HUDEP-2 (cell line): ENCODE data around the gene GSS.

Experiments used
- DNase-seq, 76 experiments: peaks; one replicate each; lab custom pipeline; 2025; ENCODE audit not compliant: unreplicated experiment in 76 of 76; lab: John Stamatoyannopoulos, UW

GSS gene

DNA sequence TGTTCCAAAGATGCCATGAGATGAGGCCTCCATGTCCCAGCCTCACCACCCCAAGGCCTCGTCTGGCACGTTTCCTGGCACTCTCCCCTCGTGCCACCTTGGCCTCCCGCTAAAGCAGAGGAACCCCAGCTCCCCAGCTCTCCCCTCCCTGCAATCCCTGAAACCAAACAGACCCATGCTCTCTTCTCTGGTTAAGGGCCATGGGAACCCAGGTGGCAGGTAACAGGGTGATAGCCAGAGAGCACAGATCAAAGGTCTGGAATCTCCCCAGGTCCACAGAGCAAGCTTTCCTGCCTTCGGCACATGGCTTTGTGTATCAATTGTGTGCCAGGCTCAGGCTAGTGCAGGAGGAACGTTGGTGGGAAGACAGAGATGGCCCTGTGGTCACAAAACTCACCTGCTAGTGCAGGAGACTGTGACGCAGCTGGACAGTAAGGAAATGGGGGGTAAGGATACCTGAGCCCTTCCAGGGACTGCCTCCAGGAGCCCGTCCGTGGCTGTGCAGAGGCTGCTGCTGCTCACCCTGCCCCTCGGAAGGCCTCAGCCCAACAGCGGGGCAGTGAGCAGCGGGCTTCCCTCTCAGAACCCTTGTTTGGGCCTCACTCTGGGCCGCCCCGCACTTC, 39.0 kb upstream of the GSS start:
- DNase-seq: no peak

DNA sequence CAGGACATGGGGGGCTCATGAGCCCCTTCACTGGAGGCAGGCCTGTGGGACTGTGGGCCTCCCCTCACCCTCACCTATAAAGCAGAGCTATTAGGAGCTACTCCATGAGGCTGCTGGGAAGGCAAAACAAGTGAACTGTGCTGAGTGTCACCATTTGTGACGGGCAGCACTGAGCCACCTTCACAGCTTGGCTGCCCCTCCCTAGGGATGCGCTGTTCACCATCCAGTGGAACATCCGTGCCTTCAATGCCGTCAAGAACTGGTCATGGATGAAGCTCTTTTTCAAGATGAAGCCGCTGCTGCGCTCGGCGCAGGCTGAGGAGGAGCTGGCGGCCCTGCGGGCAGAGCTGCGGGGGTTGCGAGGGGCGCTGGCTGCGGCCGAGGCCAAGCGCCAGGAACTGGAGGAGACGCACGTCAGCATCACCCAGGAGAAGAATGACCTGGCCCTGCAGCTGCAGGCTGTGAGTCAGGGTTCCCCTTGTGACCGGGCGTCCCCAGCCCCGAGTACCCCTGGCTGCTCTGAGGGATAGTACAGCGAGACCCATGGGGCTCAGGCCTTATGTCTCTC, 38.4 kb upstream of the GSS start:
- DNase-seq: no peak

DNA sequence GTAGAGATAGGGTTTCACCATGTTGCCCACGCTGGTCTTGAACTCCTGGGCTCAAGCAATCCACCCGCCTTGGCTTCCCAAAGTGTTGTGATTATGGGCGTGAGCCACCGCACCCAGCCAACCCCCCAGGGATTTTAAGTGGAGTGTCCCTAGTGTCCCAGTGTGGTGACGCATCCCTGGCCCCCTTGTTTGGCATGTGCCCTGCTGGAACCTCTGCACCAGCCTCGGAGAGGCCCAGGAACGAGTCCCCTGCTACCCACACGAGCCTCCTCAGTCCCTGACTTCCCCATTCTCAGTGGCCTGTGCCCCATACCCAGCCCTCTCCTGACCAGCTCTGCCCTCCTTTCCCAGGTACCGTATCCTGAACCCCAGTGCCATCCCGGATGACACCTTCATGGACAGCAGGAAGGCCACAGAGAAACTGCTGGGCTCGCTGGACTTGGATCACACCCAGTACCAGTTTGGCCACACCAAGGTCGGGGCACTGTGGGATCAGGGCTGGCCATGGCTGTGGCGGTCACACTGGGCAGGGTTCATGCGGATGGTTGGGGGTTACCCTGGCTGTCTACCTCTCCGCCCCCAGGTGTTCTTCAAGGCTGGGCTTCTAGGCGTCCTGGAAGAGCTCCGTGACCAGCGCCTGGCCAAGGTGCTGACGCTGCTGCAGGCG, 37.3 kb upstream of the GSS start:
- no peak for DNase-seq

DNA sequence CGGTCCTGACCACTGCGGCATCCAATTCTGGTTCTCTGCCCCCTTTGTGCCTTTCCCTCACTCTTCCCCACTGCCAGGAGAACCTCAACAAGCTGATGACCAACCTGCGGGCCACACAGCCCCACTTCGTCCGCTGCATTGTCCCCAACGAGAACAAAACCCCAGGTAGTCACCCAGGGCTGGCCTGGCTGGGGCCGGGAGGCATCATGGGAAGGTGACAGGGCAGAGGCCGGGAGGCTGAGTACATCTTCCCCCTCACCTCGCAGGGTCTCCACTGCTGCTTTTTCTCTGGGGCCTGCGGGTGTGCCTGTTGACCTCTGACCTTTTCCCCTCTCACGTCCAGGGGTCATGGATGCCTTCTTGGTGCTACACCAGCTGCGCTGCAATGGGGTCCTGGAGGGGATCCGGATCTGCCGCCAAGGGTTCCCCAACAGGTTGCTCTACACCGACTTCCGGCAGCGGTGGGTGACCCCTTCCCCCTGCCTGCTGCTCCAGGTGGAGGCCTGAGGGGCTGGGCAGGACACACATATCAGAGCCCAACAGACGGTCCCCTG, 35.1 kb upstream of the GSS start:
- no peak for DNase-seq

DNA sequence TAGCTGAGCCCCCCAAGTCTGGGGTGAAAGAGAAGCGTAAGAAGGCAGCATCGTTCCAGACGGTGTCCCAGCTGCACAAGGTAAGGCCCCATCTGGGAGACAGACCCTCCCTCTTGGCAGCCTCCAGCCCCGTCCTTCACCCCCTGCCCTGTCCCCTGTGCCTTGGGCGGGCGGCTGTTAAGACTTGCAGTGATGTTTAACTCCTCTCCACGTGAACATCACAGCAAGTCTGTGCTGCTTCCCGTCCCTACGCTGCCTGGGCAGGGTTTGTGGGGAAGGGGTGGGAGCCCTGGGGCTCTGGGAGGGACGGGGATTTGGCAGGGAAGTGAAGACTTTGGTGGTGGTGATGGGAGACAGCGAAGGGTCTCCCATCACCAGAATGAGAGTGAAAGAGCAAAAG, 34.6 kb upstream of the GSS start:
- DNase-seq: no peak

DNA sequence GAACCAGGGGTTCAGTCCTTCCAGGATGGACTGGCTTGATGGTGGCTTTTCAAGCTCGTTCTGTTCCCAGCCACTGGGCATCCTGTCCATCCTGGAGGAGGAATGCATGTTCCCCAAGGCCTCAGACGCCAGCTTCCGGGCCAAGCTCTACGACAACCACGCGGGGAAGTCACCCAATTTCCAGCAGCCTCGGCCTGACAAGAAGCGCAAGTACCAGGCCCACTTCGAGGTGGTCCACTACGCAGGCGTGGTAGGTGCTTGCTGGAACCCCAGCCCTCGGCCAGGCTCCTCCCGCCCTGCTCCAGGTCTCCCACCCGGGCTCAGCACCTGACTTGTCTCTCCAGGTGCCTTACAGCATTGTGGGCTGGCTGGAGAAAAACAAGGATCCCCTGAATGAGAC, 34.1 kb upstream of the GSS start:
- DNase-seq: no peak

DNA sequence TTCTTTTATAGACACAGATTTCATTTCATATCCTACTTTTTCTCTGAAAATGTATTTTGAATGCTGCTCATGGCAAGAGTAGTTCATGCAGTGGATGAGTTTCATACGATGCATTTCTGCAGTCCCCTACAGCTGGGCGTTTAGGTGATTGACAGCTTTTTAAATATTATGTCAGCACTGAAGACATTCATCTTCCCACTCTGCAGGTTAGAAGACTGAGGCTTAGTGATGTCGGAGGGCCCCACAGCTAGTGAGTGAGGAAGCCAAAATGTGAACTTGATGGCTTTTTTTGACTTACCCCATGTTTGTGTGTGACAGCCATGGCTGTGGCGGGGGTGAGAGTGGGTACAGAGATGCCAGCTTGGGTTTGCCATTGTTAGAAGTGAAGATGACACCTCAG, 33.5 kb upstream of the GSS start:
- no peak for DNase-seq

DNA sequence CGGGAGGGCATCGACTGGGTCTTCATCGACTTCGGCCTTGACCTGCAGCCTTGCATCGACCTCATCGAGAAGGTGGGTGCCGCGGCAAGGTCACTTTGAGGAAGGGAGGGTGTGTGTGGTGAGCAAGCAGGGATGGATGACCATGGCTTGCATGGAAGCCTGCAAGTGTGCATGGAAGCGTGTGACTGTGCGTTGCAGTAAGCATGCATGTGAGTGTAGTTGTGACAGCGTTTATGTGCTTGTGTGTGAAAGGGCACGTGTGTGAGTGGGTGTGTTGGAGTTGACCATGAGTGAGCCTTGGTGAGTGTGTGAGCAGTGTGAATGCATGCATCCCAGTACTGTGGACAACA, 32.6 kb upstream of the GSS start:
- no peak for DNase-seq

DNA sequence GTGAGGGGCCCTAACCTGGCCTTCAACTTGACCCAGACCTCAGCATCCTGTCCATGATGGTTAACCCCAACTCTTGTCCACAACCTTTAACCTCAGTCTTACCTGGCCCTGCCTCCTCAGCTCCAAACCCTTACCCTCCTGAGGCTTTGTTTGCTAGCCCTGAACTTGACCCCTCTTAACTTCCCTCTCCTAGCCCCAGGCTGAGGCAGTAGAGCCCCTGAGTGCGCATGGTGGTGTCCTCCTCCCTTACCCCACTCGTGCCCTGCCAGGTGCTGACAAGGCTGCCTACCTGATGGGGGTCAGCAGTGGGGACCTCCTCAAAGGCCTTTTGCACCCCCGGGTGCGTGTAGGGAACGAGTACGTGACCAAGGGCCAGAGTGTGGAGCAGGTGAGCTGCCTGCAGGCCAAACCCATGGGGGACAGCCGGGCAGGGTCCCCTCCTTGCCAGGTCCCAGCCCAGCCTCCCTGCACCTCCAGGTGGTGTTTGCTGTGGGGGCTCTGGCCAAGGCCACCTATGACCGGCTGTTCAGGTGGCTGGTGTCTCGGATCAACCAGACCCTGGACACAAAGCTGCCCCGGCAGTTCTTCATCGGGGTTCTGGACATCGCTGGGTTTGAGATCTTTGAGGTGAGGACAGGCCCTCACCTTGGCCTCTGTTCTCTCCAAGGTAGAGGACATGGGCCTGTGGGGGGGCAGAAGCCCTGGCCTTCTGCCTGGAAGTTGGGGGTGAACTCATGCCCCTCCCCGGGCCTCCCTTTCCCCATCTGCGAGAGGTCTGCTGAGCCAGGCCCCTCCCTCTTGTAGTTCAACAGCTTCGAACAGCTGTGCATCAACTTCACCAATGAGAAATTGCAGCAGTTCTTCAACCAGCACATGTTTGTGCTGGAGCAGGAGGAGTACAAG, 31.9 kb upstream of the GSS start:
- DNase-seq: no peak

DNA sequence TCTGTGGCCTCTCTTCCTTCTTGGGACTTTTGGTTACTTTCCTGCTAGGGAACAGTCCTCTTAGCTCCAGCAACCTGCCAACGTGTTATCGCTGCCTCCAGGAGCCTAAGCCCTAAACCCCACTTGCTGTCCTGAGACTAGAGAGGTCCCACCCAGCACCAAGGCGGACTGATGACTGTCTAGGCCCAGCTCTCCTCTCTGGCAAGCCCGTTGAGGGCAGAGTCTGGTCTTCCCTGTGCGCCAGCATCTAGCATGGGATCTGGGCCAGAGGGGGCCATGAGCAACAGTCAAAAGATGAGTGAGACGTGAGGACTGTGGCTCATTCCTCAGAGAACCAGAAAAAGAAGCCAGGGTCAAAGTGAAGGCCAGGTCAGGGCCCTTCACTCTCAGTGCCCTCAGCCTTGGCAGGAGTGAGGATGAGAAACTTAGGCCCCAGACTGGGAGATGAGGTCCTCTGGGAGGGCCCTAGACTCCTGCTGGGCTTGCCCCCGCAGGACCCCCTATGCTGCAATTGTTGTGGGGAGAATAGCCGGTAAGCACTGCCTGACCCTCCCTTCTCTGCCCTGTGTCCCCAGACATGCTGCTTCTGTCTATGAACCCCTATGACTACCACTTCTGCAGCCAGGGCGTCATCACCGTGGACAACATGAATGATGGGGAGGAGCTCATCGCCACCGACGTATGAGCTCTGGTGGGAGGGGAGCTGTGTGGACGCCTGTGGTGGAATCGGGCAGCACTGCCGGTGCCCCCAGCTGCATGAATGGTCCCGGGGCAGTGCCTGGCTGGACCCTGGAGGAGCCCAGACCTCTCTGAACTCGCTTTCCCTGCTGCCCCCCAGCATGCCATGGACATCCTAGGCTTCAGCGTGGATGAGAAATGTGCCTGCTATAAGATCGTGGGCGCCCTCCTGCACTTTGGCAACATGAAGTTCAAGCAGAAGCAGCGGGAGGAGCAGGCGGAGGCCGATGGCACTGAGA, 31.0 kb upstream of the GSS start:
- no peak for DNase-seq

DNA sequence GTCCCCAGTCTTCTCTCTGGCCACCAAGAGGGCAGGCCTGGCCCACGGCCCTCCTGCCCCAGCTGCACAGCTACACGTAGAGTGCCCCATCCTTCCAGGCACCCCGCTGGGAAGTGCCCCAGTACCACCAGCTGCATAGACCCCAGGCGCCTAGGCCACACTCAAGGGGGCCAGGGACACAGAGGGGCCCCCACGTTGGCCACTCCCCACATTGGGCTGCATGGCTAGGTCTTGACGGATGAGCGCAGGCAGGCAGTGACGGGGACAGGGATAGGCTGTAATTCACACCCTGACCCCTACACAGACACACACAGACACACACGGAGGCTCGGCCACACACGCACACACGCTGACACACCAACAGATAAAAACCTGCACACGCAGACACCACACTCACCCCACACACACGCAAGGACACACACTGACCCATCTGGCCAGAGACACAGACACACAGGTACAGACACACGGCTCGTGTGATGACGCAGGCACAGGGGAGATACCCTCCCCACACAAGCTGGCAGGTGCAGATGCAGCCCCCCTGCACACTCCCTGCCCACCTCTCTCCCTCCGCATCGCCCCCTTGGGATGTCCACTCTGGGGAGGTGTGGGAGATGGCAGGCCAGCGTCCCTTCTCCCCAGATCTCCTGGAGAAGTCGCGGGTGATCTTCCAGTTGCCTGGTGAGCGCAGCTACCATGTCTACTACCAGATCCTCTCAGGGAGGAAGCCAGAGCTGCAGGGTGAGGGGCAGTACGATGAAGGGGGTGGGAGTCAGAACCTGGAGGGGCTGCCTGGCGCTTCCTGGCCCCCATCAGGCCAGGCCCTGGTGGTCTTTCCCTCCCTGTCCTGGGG, 30.1 kb upstream of the GSS start:
- no peak for DNase-seq

DNA sequence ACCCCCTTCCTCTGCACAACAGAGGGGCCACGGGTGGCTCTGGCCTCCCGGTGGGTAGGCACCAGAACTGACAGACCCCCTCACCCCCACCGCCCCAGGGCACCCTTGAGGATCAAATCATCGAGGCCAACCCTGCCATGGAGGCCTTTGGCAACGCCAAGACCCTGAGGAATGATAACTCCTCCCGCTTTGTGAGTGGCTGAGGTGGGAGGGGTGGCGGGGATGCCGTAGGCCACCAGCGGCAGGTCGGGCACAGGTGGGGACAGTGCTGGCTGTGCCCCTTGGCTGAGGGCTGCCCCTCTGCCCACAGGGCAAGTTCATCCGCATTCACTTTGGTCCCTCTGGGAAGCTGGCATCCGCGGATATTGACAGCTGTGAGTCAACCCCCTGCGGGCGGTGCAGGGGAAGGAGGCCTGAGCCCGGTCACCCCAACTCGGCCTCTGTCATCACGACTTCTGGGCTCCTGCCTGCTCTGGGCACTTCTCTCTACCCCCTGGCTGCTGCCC, 29.2 kb upstream of the GSS start:
- no peak for DNase-seq

DNA sequence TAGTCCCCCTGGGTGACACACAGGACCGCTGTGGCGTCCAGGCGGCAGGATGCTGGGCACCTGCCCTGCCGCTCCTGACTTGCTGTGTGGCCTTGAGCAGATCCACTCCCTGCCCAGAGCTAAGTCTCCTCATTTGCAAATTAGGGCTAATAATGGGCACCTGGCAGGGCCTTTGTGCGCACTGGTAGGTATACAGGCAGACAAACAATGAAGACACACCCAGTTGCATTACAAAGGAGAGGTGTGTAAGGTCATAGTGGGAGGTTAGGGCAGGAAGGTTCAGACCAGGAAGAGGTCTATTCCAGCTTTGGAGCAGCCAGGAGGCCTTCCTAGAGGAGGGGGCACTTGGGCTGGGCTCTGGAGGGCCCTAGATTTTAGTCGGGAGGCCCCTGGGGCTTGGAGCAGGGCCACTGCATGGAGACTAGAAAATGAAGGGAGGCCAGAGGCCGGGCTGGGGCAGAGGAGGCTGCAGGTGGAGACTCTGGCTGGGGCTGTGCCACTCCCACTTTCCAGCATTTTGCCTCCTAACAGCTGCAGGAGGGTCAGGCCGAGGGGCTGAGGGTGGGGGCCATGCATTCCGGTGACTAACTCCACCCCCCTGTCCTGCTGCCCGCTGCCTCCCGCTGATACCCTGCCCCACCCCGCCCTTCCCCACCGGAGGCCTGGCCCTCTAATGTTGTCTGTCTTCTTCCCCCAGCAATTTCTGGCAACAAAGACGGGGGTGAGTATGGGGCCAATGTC, 28.6 kb upstream of the GSS start:
- DNase-seq: peak in 1 of 76 experiments; percentile 13

DNA sequence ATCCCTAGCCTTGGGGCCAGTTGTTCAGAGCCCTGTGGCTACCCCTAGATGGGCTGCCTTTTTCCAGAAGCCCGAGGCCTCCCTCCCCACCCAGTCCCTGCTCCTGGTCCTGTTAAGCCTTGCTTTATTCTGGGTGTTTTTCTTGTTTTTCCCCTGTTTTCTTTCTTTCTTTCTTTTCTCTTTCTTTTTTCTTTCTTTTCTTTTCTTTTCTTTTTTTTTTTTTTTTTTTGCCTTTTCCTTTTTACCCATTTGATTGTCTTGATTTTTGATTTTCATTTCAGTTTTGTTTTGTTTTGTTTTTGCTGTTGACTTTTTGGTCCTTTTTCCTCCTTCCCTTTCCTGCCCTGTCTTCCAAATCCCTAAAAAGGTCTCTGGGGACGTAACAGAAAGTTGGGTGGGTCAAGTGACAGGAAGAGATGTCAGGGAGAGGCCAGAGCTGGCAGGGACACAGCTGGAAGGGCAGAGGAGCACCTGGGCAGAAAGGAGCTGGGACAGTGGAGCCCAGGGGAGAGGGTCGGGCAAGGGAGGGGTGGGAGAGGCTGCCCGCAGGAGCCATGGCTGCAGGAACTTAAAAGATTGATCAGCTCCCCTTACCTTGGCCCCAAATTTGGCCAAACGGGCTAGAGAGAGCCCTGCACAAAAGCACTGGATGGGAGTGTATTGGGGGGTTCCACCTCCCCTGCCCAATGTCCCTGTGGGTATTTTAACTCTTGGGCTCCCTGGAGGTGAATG, 27.6 kb upstream of the GSS start:
- no peak for DNase-seq

DNA sequence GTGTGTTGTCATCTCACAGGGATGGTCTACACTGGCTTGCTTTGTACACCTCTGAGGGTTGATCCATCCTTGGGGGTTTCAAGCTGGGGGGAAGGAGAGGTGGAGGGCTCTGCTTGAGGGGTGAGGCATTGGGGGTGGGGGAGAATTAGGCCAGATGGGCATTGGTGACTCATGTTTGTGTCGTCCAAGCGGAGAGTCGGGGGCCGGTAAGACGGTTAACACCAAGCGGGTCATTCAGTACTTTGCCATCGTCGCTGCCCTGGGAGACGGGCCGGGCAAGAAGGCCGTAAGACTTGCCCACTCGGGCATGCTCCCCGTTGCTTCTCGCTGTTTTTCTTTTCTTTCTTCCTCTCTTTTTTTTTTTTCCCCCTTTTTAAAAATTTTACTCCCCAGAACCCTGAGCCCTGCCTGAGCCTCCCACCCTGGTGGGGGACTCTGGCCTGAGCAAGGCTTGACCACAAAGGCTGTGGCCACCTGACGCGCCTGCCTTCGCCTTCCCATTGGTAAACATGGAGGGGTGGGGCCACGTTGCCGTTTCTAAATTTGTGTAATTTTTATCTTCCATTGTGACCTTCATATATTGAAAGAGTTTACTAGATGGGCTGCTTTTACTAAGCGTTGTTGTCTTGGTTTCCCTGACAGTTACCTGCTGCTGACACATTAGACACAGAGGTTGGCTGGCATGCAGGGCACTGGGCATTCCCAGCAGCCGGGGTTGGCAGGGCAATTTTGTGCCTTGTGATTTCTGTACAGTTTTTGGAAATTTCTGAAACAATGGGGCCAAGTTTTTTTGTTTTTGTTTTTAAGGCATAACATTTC, 26.9 kb upstream of the GSS start:
- no peak for DNase-seq

DNA sequence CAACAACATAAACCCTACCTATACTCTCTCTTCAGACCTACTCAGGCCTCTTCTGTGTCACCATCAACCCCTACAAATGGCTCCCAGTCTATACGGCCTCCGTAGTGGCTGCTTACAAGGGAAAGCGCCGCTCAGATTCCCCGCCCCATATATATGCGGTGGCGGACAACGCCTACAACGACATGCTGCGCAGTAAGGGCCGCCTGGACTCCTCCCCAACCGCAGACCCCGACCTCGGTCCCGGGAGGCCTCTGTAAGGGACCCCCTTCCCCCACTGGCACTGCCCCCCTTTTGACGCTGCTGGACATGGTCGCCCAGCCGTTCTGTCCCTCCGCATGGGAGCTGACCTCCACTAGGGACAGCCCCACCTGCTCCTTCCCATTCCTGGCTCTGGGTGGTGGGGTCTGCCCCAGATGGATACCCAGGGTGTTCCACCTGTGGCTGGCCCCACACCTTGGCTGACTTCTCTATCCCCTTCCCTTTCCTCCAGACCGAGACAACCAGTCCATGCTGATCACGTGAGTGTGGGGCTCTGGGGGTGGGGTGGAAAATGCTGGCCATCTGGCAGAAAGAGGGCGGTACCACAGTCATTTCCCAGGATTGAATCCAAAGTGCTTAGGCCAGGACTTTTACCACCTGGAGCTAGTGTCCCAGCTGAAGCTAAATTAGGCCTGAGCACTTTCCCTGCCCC, 25.1 kb upstream of the GSS start:
- no peak for DNase-seq
